K562 (cell line): ENCODE data around the gene PCDHGA8. TPM values are rescaled to one million over a fixed set of nuclear protein-coding genes. Genes with fewer than 3 reads are reported as not detected.

ENCODE experiments used
- ATAC-seq: fragments of 200-7000 bp; cut with Tn5 transposase; 3 replicates; pipeline ENCODE4 v1.9.1; 2020; ENCODE audit warnings: moderate library complexity
- BruUV-seq: library from RNA; stranded (reverse); fragments of 400-500 nt; replicated peaks from 2 replicates; lab custom pipeline; 2021; lab: Mats Ljungman, UMichigan
- CTCF ChIA-PET: fragments of 300-600 bp; formaldehyde crosslinking; extraction: SDS; loops from one replicate; lab custom pipeline; 2021; ENCODE audit warnings: low intra/inter-chr PET ratio; lab: Yijun Ruan, JAX
- POLR2A ChIA-PET: fragments of 300-600, 350-650 bp; sonication (Branson Sonifier 250); formaldehyde crosslinking; extraction: SDS; loops from one replicate; lab custom pipeline; 2021; ENCODE audit warnings: antibody characterized with exemption, inconsistent platforms; lab: Yijun Ruan, JAX
- DNase-seq, 4 experiments: peaks; one replicate each; pipeline versions ENCODE4 v3.0.0 to v3.0.0-alpha.2; 2011 to 2018; ENCODE audit warnings: low spot score in 3 of 4, mixed read lengths in 3 of 4; ENCODE audit errors: extremely low read depth in 1 of 4
- FAIRE-seq: peaks from 2 replicates; lab custom pipeline; 2011; peaks lifted over from hg19 to GRCh38; lab: Jason Lieb, UNC
- H2AFZ ChIP-seq: 2 replicates; pipeline ENCODE4 v1.6.0; 2011; ENCODE audit warnings: low read depth, low read length, control low read depth, inconsistent platforms
- H3K27ac ChIP-seq: fragments of 200-600 bp; 3 replicates; pipeline ENCODE4 v1.8.0; 2011; ENCODE audit warnings: low read depth, mild to moderate bottlenecking, control low read depth, inconsistent platforms, low read length, moderate library complexity, mixed read lengths; ENCODE audit errors: extremely low read depth
- H3K27me3 ChIP-seq, 2 experiments: fragments of 300-600 bp in 1 of 2; 2 replicates in 1 of 2; 3 replicates in 1 of 2; pipeline versions ENCODE4 v1.6.0 to v1.8.0; 2011; ENCODE audit warnings: inconsistent platforms in 2 of 2, low read length in 2 of 2, mild to moderate bottlenecking in 1 of 2, mixed read lengths in 1 of 2, moderate library complexity in 1 of 2; ENCODE audit not compliant: control insufficient read depth in 2 of 2, insufficient read depth in 2 of 2
- H3K36me3 ChIP-seq: fragments of 300-600 bp; 3 replicates; pipeline ENCODE4 v1.8.0; 2011; ENCODE audit warnings: mild to moderate bottlenecking, low read length, inconsistent platforms; ENCODE audit not compliant: control insufficient read depth, insufficient read depth
- H3K4me1 ChIP-seq, 2 experiments: fragments of 200-600 bp in 1 of 2; replicated peaks in 1 of 2; 2 replicates in 1 of 2; 3 replicates in 1 of 2; pipeline versions ENCODE4 v1.5.1 to v1.8.0; 2011; ENCODE audit warnings: inconsistent platforms in 2 of 2, low read length in 2 of 2, mild to moderate bottlenecking in 1 of 2, mixed read lengths in 1 of 2, moderate library complexity in 1 of 2; ENCODE audit not compliant: control insufficient read depth in 2 of 2, insufficient read depth in 2 of 2
- H3K4me2 ChIP-seq: 2 replicates; pipeline ENCODE4 v1.6.1; 2011; ENCODE audit warnings: low read length, control low read depth, inconsistent platforms, mixed read lengths; ENCODE audit not compliant: insufficient read depth
- H3K4me3 ChIP-seq: fragments of 200-600 bp; sonication (generic), shearing (Covaris generic); 2 replicates; pipeline ENCODE4 v1.5.1; 2016; ENCODE audit warnings: control low read depth, inconsistent platforms
- H3K79me2 ChIP-seq: fragments of 200-600 bp; 3 replicates; pipeline ENCODE4 v1.8.0; 2011; ENCODE audit warnings: low read length, inconsistent platforms; ENCODE audit not compliant: control insufficient read depth, insufficient read depth
- H3K9ac ChIP-seq, 2 experiments: 2 replicates each; pipeline versions ENCODE4 v1.6.0 to v1.6.1; 2011; ENCODE audit warnings: low read depth in 2 of 2, low read length in 2 of 2, control low read depth in 1 of 2, inconsistent platforms in 1 of 2, mild to moderate bottlenecking in 1 of 2, mixed read lengths in 1 of 2; ENCODE audit not compliant: insufficient read depth in 1 of 2
- H3K9me1 ChIP-seq: one replicate; pipeline ENCODE4 v1.6.0; 2011; ENCODE audit warnings: inconsistent platforms, mild to moderate bottlenecking, low read length, moderate library complexity; ENCODE audit not compliant: control insufficient read depth, insufficient read depth
- H3K9me3 ChIP-seq: replicated peaks from 2 replicates; pipeline ENCODE4 v1.5.1; 2011; ENCODE audit warnings: low read depth, low read length, inconsistent platforms; ENCODE audit not compliant: control insufficient read depth, insufficient read depth
- H4K20me1 ChIP-seq: replicated peaks from 2 replicates; pipeline ENCODE4 v1.6.1; 2011; ENCODE audit warnings: low read length, inconsistent platforms, mixed read lengths; ENCODE audit not compliant: control insufficient read depth, insufficient read depth
- NR1H2 ChIP-seq: sonication (generic); formaldehyde crosslinking; IDR thresholded peaks from 2 replicates; pipeline ENCODE4 v1.4.0; 2020; ENCODE audit warnings: mild to moderate bottlenecking, missing genetic modification reagents
- POLR3A ChIP-seq: IDR thresholded peaks from 2 replicates; pipeline ENCODE4 v1.6.1; 2011; ENCODE audit warnings: borderline replicate concordance, mild to moderate bottlenecking, moderate library complexity; ENCODE audit not compliant: insufficient read length, insufficient read depth; ENCODE audit errors: extremely low read depth
- RBM14 ChIP-seq: fragments of 200-400 bp; formaldehyde crosslinking; IDR thresholded peaks from 2 replicates; pipeline ENCODE4 v1.6.1; 2018; ENCODE audit warnings: low read depth, mild to moderate bottlenecking, low read length, moderate library complexity, borderline replicate concordance; ENCODE audit not compliant: insufficient read depth
- RUNX1 ChIP-seq: sonication (generic); IDR thresholded peaks from 2 replicates; pipeline ENCODE4 v1.6.1; 2016; ENCODE audit warnings: antibody characterized with exemption, low read depth
- ZNF668 ChIP-seq: fragments of 250-450 bp; sonication (Bioruptor Pico); IDR thresholded peaks from 2 replicates; pipeline ENCODE4 v1.8.0; 2022; ENCODE audit warnings: mild to moderate bottlenecking, inconsistent platforms
- WGBS: fragments of 100-300 bp; shearing (Covaris generic); methylation state at CpG from one replicate; pipeline ENCODE4 v1.1.6; 2016; ENCODE audit warnings: low coverage, mixed read lengths; ENCODE audit not compliant: insufficient coverage; ENCODE audit errors: missing lambda C conversion rate; 5-methylcytosine and 5-hydroxymethylcytosine counted together
- in situ Hi-C: fragments of 300-500 bp; cut with MboI; formaldehyde crosslinking; loops from 4 replicates; pipeline ENCODE4 v1.15.0; 2018; ENCODE audit warnings: inconsistent platforms, mixed read lengths
- intact Hi-C: fragments of 100-400 bp; cut with micrococcal nuclease; formaldehyde crosslinking; loops from 2 replicates; pipeline ENCODE4 v1.14.2; 2022
- polyA plus RNA-seq, 8 experiments: library from polyadenylated mRNA; depleted of rRNA in 4 of 8; stranded (reverse) in 5 of 8; unstranded in 3 of 8; fragments of >200 nt; fragmentation: Nextera tagmentation in 2 of 8; fragmentation: Illumina TruSeq in 1 of 8; extraction: Ambion mirVana in 2 of 8; extraction: Trizol in 1 of 8; gene quantifications; 2 replicates each; pipeline versions ENCODE4 v1.2.1 to v1.2.3, GENCODE V29; 2011 to 2014; ENCODE audit warnings: inconsistent platforms in 1 of 8, missing spikeins in 1 of 8
- total RNA-seq, 7 experiments: library from RNA; depleted of rRNA in 6 of 7; stranded (reverse); fragments of >200 nt in 6 of 7; fragmentation: Illumina TruSeq in 2 of 7; extraction: Trizol in 2 of 7; gene quantifications; 2 replicates each; pipeline versions ENCODE4 v1.2.1 to v1.2.3, GENCODE V29; 2011 to 2021; ENCODE audit warnings: low replicate concordance in 1 of 7
- TF ChIP-seq, protein P1 (sequence below): fragments of 450-650 bp; IDR thresholded peaks from 2 replicates; pipeline ENCODE4 v1.7.1; 2018; ENCODE audit warnings: mild to moderate bottlenecking, low read depth; ENCODE audit not compliant: partially characterized antibody
- TF ChIP-seq, protein P2 (sequence below): fragments of 450-650 bp; IDR thresholded peaks from 2 replicates; pipeline ENCODE4 v1.7.0; 2016; ENCODE audit warnings: borderline replicate concordance

PCDHGA8 gene
- total and polyA plus RNA-seq, 9 of the 15 experiments (the other 6 are each of a cell fraction or from before 2014, with no cell fraction given): 0.04 to 0.11 (median 0.07) TPM; not detected in 2

GRCh38 chr5:141384471-141385267 is 7.8 kb upstream of the PCDHGA8 start:
- H3K79me2 ChIP-seq: no peaks in the 10 kb centered on the region
- POLR2A ChIA-PET: interaction anchor here (0.7 kb wide), 1 partner anchor 13 kb away, joined by 3 read pairs; the partner anchor contains the start of gene PCDHGB5
- intact Hi-C loops: no loop called here

More at GRCh38 chr5:141384471-141385267, 7.8 kb upstream of the PCDHGA8 start:
- no peaks in the 10 kb centered on the region for H3K9me1 ChIP-seq
- in situ Hi-C loops: no loop called here
- TF ChIP-seq RUNX1 (no peak), ZNF668 (CRISPR knock-in tag) (no peak), NR1H2 (CRISPR knock-in tag) (no peak), RBM14 (no peak), POLR3A (no peak)
- TF ChIP-seq, protein P1, sequence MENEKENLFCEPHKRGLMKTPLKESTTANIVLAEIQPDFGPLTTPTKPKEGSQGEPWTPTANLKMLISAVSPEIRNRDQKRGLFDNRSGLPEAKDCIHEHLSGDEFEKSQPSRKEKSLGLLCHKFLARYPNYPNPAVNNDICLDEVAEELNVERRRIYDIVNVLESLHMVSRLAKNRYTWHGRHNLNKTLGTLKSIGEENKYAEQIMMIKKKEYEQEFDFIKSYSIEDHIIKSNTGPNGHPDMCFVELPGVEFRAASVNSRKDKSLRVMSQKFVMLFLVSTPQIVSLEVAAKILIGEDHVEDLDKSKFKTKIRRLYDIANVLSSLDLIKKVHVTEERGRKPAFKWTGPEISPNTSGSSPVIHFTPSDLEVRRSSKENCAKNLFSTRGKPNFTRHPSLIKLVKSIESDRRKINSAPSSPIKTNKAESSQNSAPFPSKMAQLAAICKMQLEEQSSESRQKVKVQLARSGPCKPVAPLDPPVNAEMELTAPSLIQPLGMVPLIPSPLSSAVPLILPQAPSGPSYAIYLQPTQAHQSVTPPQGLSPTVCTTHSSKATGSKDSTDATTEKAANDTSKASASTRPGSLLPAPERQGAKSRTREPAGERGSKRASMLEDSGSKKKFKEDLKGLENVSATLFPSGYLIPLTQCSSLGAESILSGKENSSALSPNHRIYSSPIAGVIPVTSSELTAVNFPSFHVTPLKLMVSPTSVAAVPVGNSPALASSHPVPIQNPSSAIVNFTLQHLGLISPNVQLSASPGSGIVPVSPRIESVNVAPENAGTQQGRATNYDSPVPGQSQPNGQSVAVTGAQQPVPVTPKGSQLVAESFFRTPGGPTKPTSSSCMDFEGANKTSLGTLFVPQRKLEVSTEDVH: no peak
- TF ChIP-seq, protein P2, sequence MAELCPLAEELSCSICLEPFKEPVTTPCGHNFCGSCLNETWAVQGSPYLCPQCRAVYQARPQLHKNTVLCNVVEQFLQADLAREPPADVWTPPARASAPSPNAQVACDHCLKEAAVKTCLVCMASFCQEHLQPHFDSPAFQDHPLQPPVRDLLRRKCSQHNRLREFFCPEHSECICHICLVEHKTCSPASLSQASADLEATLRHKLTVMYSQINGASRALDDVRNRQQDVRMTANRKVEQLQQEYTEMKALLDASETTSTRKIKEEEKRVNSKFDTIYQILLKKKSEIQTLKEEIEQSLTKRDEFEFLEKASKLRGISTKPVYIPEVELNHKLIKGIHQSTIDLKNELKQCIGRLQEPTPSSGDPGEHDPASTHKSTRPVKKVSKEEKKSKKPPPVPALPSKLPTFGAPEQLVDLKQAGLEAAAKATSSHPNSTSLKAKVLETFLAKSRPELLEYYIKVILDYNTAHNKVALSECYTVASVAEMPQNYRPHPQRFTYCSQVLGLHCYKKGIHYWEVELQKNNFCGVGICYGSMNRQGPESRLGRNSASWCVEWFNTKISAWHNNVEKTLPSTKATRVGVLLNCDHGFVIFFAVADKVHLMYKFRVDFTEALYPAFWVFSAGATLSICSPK: no peak
- TF ChIP-seq, all 486 proteins: peak for 0
- no peak overlapping the region for H3K27ac ChIP-seq
- DNase-seq (no peak), ATAC-seq (no peak), FAIRE-seq (no peak)
- no peaks in the 10 kb centered on the region for H4K20me1 ChIP-seq
- no peaks in the 10 kb centered on the region for H3K36me3 ChIP-seq
- H2AFZ ChIP-seq: no peak overlapping the region
- peaks cover 0 to 11% of the 10 kb centered on the region in 2 experiments; a peak in 2 of 5 replicates for H3K4me1 ChIP-seq
- peaks cover 9 to 35% of the 10 kb centered on the region in 2 experiments; a peak in 4 of 5 replicates for H3K27me3 ChIP-seq
- H3K9ac ChIP-seq: no peak overlapping the region
- H3K4me2 ChIP-seq: no peak overlapping the region
- H3K9me3 ChIP-seq: no peaks in the 10 kb centered on the region
- H3K4me3 ChIP-seq: no peak overlapping the region
- WGBS: 2% methylated on average over 43 of the region's 43 CpGs
- BruUV-seq: no TSS peak
- CTCF ChIA-PET: no interaction called here
